Mammary epithelial cell (primary cell): ENCODE data around the gene ADAM22.

Experiments used
- CTCF ChIP-seq, 2 donors: IDR thresholded peaks in 1 of 2; conservative IDR thresholded peaks in 1 of 2; 2 replicates each; pipeline ENCODE4 v1.5.1; 2011 to 2012; ENCODE audit warnings: inconsistent platforms in 2 of 2, low read length in 2 of 2, mild to moderate bottlenecking in 2 of 2, control low read depth in 1 of 2, low read depth in 1 of 2; ENCODE audit not compliant: insufficient read depth in 1 of 2; ENCODE audit errors: extremely low read depth in 1 of 2
- EZH2 ChIP-seq: IDR thresholded peaks from 2 replicates; pipeline ENCODE4 v1.6.1; 2012; ENCODE audit warnings: low read length, inconsistent platforms, borderline replicate concordance

- TF ChIP-seq CTCF (conservative IDR thresholded peaks at IDR 0.05 in 1 of 2, IDR thresholded peaks at IDR 0.05 in 1 of 2; ENCODE audit: extremely low read depth in 1 of 2, insufficient read depth in 1 of 2, low read depth in 1 of 2, low read length in 2 of 2), result no peak
- no peak for TF ChIP-seq EZH2
Measured at GRCh38 chr7:87959336-87959735, 25.3 kb downstream of the ADAM22 start.
